ENCODE measurements around the gene MEIS3.

DNA sequence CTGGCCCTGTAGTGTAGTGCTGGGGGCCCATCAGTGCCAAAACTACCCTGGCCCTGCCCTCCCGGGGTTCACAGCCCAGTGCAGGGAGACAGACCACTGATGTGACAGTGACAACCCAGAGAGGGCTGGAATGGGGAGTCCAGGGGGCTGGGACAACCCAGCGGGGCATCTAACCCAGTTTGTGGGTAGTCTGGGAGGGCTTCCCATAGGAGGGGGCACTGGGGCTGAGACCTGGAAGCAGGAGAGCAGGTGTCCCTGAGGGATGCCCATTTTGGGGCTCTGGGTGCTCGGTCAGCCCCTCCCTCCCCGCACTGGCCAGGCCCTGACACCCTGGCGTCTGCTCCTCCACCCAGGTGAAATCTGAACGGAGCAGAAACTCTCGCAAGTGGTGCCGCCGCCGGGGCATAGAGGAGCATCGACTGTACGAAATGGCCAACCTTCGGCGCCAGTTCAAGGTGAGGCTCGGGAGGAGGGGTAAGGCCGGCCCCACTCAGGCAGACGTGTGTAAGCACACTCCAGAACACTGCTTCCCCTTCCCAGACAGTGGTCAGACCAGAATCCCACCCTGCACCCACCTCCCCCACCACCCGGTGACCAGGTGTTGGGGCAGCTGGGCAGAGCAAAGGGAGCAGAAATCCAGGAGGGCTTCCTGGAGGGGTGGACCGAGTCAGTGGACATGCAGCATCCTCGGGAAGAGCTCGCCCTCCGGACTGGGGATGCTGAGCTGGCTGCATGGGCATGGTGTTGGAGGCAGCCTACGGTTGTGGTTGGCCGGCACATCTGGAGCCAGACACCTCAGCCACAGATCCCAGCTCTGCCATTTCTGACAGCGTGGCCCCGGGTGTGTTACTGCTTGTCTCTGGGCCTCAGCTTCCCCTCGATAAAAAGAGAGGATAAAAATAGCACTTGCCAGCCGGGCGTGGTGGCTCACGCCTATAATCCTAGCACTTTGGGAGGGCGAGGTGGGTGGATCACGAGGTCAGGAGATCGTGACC is 45.8 kb downstream of the MEIS3 start:
- TF ChIP-seq, protein P1, sequence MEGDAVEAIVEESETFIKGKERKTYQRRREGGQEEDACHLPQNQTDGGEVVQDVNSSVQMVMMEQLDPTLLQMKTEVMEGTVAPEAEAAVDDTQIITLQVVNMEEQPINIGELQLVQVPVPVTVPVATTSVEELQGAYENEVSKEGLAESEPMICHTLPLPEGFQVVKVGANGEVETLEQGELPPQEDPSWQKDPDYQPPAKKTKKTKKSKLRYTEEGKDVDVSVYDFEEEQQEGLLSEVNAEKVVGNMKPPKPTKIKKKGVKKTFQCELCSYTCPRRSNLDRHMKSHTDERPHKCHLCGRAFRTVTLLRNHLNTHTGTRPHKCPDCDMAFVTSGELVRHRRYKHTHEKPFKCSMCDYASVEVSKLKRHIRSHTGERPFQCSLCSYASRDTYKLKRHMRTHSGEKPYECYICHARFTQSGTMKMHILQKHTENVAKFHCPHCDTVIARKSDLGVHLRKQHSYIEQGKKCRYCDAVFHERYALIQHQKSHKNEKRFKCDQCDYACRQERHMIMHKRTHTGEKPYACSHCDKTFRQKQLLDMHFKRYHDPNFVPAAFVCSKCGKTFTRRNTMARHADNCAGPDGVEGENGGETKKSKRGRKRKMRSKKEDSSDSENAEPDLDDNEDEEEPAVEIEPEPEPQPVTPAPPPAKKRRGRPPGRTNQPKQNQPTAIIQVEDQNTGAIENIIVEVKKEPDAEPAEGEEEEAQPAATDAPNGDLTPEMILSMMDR (conservative IDR thresholded peaks at IDR 0.05; ENCODE audit: low read length), result no peak
- no peak for TF ChIP-seq EZH2phosphoT487 (IDR thresholded peaks at IDR 0.05; ENCODE audit: borderline replicate concordance, low read depth, low read length)
